HCT116 (cell line): ENCODE results near the gene HNMT. TPM values are rescaled to one million over a fixed set of nuclear protein-coding genes. Genes with fewer than 3 reads are reported as not detected.
"Not testable (repeated sequence)": the region's sequence is repeated elsewhere in the genome, so short reads cannot be mapped to it uniquely, and the experiment has no call there.

Source experiments
- ATAC-seq: fragments of 200-7000 bp; cut with Tn5 transposase; 2 replicates; pipeline ENCODE4 v1.9.1; 2020; ENCODE audit warnings: mild to moderate bottlenecking, moderate library complexity
- BruUV-seq: library from RNA; stranded (reverse); fragments of 400-500 nt; replicated peaks from 2 replicates; lab custom pipeline; 2021; lab: Mats Ljungman, UMichigan
- CTCF ChIA-PET: fragments of 300-600 bp; sonication (Branson Sonifier 250); formaldehyde crosslinking; loops from one replicate; lab custom pipeline; 2021; ENCODE audit warnings: antibody characterized with exemption; lab: Charles Lee
- POLR2A ChIA-PET: fragments of 300-600, 350-600 bp; sonication (Branson Sonifier 250); formaldehyde crosslinking; loops from one replicate; lab custom pipeline; 2021; ENCODE audit warnings: antibody characterized with exemption; lab: Charles Lee
- RAD21 ChIA-PET, 2 experiments: fragments of 300-600 bp; sonication (Branson Sonifier 250); formaldehyde crosslinking; loops; one replicate each; lab custom pipeline; 2023; ENCODE audit warnings: low total read pairs in 2 of 2; ENCODE audit not compliant: uncharacterized antibody in 2 of 2, unreplicated experiment in 2 of 2, low non-redundant PET in 1 of 2; lab: Charles Lee
- DNase-seq: peaks from one replicate; pipeline ENCODE4 v3.0.0-alpha.2; 2010; ENCODE audit warnings: low read depth, low spot score
- H2AFZ ChIP-seq: fragments of 200-600 bp; shearing (Covaris generic), sonication (generic); 2 replicates; pipeline ENCODE4 v1.6.1; 2017; ENCODE audit warnings: low read depth, mixed run types, mixed read lengths, antibody characterized with exemption, low read length; ENCODE audit not compliant: poor library complexity, severe bottlenecking
- H3K27ac ChIP-seq: 2 replicates; pipeline ENCODE4 v1.5.1; 2012; ENCODE audit warnings: low read depth, low read length
- H3K27me3 ChIP-seq: fragments of 200-600 bp; sonication (generic); 2 replicates; pipeline ENCODE4 v1.6.1; 2016; ENCODE audit warnings: mixed run types, low read length, mixed read lengths; ENCODE audit not compliant: insufficient read depth
- H3K36me3 ChIP-seq, 2 experiments: fragments of 200-500 bp in 1 of 2; fragments of 200-600 bp in 1 of 2; sonication (Bioruptor generic) in 1 of 2; sonication (generic) in 1 of 2; 2 replicates each; pipeline versions ENCODE4 v1.5.1 to v1.6.1; 2014 to 2016; ENCODE audit warnings: low read length in 2 of 2, inconsistent platforms in 1 of 2, mixed read lengths in 1 of 2, mixed run types in 1 of 2; ENCODE audit not compliant: insufficient read depth in 2 of 2, control insufficient read depth in 1 of 2
- H3K4me1 ChIP-seq, 2 experiments: fragments of 200-600 bp in 1 of 2; sonication (generic) in 1 of 2; 2 replicates each; pipeline versions ENCODE4 v1.5.1 to v1.6.1; 2012 to 2017; ENCODE audit warnings: low read length in 2 of 2, inconsistent platforms in 1 of 2, mild to moderate bottlenecking in 1 of 2, mixed read lengths in 1 of 2, mixed run types in 1 of 2, moderate library complexity in 1 of 2; ENCODE audit not compliant: insufficient read depth in 2 of 2, control insufficient read depth in 1 of 2
- H3K4me2 ChIP-seq: fragments of 200-600 bp; sonication (generic); 2 replicates; pipeline ENCODE4 v1.6.1; 2017; ENCODE audit warnings: mixed run types, low read length, mixed read lengths
- H3K4me3 ChIP-seq, 2 experiments: fragments of 200-600 bp in 1 of 2; sonication (generic) in 1 of 2; replicated peaks in 1 of 2; 2 replicates each; pipeline ENCODE4 v1.5.1; 2011 to 2016; ENCODE audit warnings: low read length in 2 of 2, control low read depth in 1 of 2, low read depth in 1 of 2, mild to moderate bottlenecking in 1 of 2, mixed read lengths in 1 of 2, mixed run types in 1 of 2
- H3K79me2 ChIP-seq: fragments of 200-600 bp; sonication (generic); 2 replicates; pipeline ENCODE4 v1.6.1; 2017; ENCODE audit warnings: mild to moderate bottlenecking, mixed run types, low read length, moderate library complexity, mixed read lengths; ENCODE audit not compliant: insufficient read depth
- H3K9ac ChIP-seq: fragments of 200-600 bp; sonication (generic); 2 replicates; pipeline ENCODE4 v1.6.1; 2016; ENCODE audit warnings: low read length, mixed read lengths
- H3K9me2 ChIP-seq: fragments of 200-600 bp; sonication (generic), shearing (Covaris generic); 2 replicates; pipeline ENCODE4 v1.6.1; 2017; ENCODE audit warnings: mixed run types, mild to moderate bottlenecking, moderate library complexity; ENCODE audit not compliant: insufficient read depth
- H3K9me3 ChIP-seq, 2 experiments: fragments of 200-500 bp in 1 of 2; fragments of 200-600 bp in 1 of 2; sonication (Bioruptor generic) in 1 of 2; sonication (generic) in 1 of 2; 2 replicates each; pipeline ENCODE4 v1.6.1; 2014 to 2017; ENCODE audit warnings: low read length in 2 of 2, mixed read lengths in 2 of 2, inconsistent platforms in 1 of 2, low read depth in 1 of 2, mild to moderate bottlenecking in 1 of 2, mixed run types in 1 of 2, moderate library complexity in 1 of 2; ENCODE audit not compliant: control insufficient read depth in 1 of 2, insufficient read depth in 1 of 2
- H4K20me1 ChIP-seq: fragments of 200-600 bp; sonication (generic), shearing (Covaris generic); 2 replicates; pipeline ENCODE4 v1.6.1; 2017; ENCODE audit warnings: mixed run types, mild to moderate bottlenecking, moderate library complexity; ENCODE audit not compliant: insufficient read depth
- ATF3 ChIP-seq: IDR thresholded peaks from 2 replicates; pipeline ENCODE4 v1.6.1; 2012
- CEBPB ChIP-seq: IDR thresholded peaks from 2 replicates; pipeline ENCODE4 v1.6.1; 2012; ENCODE audit warnings: low read depth
- EGR1 ChIP-seq: IDR thresholded peaks from 2 replicates; pipeline ENCODE4 v1.6.1; 2012; ENCODE audit warnings: low read depth
- ELF1 ChIP-seq: IDR thresholded peaks from 2 replicates; pipeline ENCODE4 v1.6.1; 2012; ENCODE audit warnings: low read depth, borderline replicate concordance
- EZH2 ChIP-seq: fragments of 200-600 bp; sonication (generic); IDR thresholded peaks from 2 replicates; pipeline ENCODE4 v1.6.1; 2017; ENCODE audit warnings: antibody characterized with exemption, mixed run types
- TCF7L2 ChIP-seq: IDR thresholded peaks from 2 replicates; pipeline ENCODE4 v1.7.0; 2011; ENCODE audit warnings: borderline replicate concordance, inconsistent platforms; ENCODE audit not compliant: insufficient read depth, insufficient read length; ENCODE audit errors: extremely low read depth
- YY1 ChIP-seq: IDR thresholded peaks from 2 replicates; pipeline ENCODE4 v1.6.1; 2011; ENCODE audit warnings: low read length, low read depth, moderate library complexity, mild to moderate bottlenecking; ENCODE audit not compliant: insufficient replicate concordance; ENCODE audit errors: extremely low read depth
- ZFX ChIP-seq: fragments of 450-650 bp; IDR thresholded peaks from 2 replicates; pipeline ENCODE4 v1.6.1; 2017
- intact Hi-C: fragments of 100-400 bp; cut with micrococcal nuclease; formaldehyde crosslinking; loops from 2 replicates; pipeline ENCODE4 v1.10.0; 2022
- total RNA-seq: library from RNA; stranded (reverse); gene quantifications from one replicate; pipeline ENCODE4 v1.2.1, GENCODE V29; 2021; ENCODE audit not compliant: unreplicated experiment
- TF ChIP-seq, protein P1 (sequence below): IDR thresholded peaks from 2 replicates; pipeline ENCODE4 v1.6.1; 2011; ENCODE audit warnings: mild to moderate bottlenecking, low read length, moderate library complexity; ENCODE audit not compliant: insufficient replicate concordance; ENCODE audit errors: extremely low read depth

The HNMT gene
- total RNA-seq, 1 experiment from 2014 or later: not detected

DNA sequence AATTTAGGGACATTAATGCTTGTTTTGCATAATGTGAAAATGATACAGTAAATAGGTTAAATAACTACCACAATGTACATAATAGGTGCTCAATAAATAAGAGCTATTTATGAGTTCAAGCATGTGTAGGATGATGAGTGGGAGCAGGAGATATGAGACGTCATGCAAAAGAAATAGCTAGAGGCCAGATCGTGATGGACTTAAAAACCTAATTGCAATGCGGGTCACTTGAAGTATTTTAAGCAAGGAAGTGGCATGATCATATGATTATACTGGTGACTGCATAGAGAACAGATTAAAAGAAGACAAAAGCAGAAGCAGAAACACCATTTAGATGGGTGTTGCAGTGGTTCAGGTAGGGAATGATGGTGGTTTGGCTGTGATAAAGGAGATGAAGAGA, 78.0 kb downstream of the HNMT start:
- Histone ChIP-seq H3K4me1 (no peaks in the 10 kb centered on the region), H3K36me3 (no peaks in the 10 kb centered on the region), H3K9me2 (no peaks in the 10 kb centered on the region), H3K4me3 (no peak overlapping the region), H3K9me3 (no peaks in the 10 kb centered on the region), H3K79me2 (no peaks in the 10 kb centered on the region), H3K27me3 (no peaks in the 10 kb centered on the region), H3K27ac (no peak overlapping the region), H4K20me1 (no peaks in the 10 kb centered on the region), H2AFZ (no peak overlapping the region), H3K9ac (no peak overlapping the region), H3K4me2 (no peak overlapping the region)
- TF ChIP-seq TCF7L2: no peak
- TF ChIP-seq, protein P1, sequence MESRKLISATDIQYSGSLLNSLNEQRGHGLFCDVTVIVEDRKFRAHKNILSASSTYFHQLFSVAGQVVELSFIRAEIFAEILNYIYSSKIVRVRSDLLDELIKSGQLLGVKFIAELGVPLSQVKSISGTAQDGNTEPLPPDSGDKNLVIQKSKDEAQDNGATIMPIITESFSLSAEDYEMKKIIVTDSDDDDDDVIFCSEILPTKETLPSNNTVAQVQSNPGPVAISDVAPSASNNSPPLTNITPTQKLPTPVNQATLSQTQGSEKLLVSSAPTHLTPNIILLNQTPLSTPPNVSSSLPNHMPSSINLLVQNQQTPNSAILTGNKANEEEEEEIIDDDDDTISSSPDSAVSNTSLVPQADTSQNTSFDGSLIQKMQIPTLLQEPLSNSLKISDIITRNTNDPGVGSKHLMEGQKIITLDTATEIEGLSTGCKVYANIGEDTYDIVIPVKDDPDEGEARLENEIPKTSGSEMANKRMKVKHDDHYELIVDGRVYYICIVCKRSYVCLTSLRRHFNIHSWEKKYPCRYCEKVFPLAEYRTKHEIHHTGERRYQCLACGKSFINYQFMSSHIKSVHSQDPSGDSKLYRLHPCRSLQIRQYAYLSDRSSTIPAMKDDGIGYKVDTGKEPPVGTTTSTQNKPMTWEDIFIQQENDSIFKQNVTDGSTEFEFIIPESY: no peak
- TF ChIP-seq ZFX: no peak
- no peak for TF ChIP-seq CEBPB
- no peak for TF ChIP-seq EGR1
- no peak for TF ChIP-seq YY1
- TF ChIP-seq EZH2: no peak
- no peak for TF ChIP-seq ELF1
- no peak for TF ChIP-seq ATF3
- no peak for DNase-seq
- ChIA-PET POLR2A (no interaction called here), CTCF (no interaction called here), RAD21 (no interaction called here)
- ATAC-seq: no peak
- BruUV-seq: no TSS peak
- intact Hi-C loops: no loop called here

- H3K27ac ChIP-seq, H2AFZ ChIP-seq, H3K4me1 ChIP-seq, H3K27me3 ChIP-seq, H3K36me3 ChIP-seq, RAD21 ChIA-PET, H3K9me2 ChIP-seq, BruUV-seq, H3K9me3 ChIP-seq, ATAC-seq, H3K4me3 ChIP-seq, H3K9ac ChIP-seq, intact Hi-C loops, DNase-seq, H3K4me2 ChIP-seq, H3K79me2 ChIP-seq, POLR2A ChIA-PET, H4K20me1 ChIP-seq, CTCF ChIA-PET: not testable (repeated sequence)
These were observed 79.3 kb downstream of the HNMT start for GRCh38 chr2:138043588-138043987.
